Activated CD8-positive, alpha-beta T cell treated with anti-CD3 and anti-CD28 coated beads, Interleukin-2, amount 10 ng/mL, durations not matched to agents 7 days and 5 days (primary cell): ENCODE measurements around the gene LY86. TPM values are rescaled to one million over a fixed set of nuclear protein-coding genes. Genes with fewer than 3 reads are reported as not detected.

Experiments
- ATAC-seq: fragments of 150-1000 bp; cut with Tn5 transposase; one replicate; pipeline ENCODE4 v1.10.0; 2021; ENCODE audit warnings: moderate library complexity
- CTCF ChIA-PET: fragments of 350-600 bp; sonication (Branson Sonifier 250); formaldehyde crosslinking; loops from one replicate; lab custom pipeline; 2021; ENCODE audit warnings: antibody characterized with exemption; lab: Charles Lee
- POLR2A ChIA-PET: fragments of 350-600 bp; sonication (Branson Sonifier 250); formaldehyde crosslinking; loops from one replicate; lab custom pipeline; 2021; ENCODE audit warnings: antibody characterized with exemption; lab: Charles Lee
- DNase-seq: peaks from one replicate; pipeline ENCODE4 v3.0.0-alpha.2; 2020
- H3K27ac Mint-ChIP-seq: one replicate; pipeline ENCODE4 v1.8.0; 2021; ENCODE audit warnings: mild to moderate bottlenecking, mixed read lengths
- H3K27me3 Mint-ChIP-seq: one replicate; pipeline ENCODE4 v1.8.0; 2021; ENCODE audit warnings: low read depth, mixed read lengths
- H3K36me3 Mint-ChIP-seq: one replicate; pipeline ENCODE4 v1.8.0; 2021; ENCODE audit warnings: low read depth, mixed read lengths
- H3K4me1 Mint-ChIP-seq: one replicate; pipeline ENCODE4 v1.8.0; 2021; ENCODE audit warnings: low read depth, mixed read lengths
- H3K4me3 Mint-ChIP-seq: one replicate; pipeline ENCODE4 v1.8.0; 2021; ENCODE audit warnings: mild to moderate bottlenecking, mixed read lengths
- H3K9me3 Mint-ChIP-seq: one replicate; pipeline ENCODE4 v1.8.0; 2022; ENCODE audit warnings: mixed read lengths; ENCODE audit not compliant: insufficient read depth
- total RNA-seq, 2 experiments: library from RNA; stranded (reverse); gene quantifications; one replicate each; pipeline ENCODE4 v1.2.3, GENCODE V29; 2021

Gene LY86
- total RNA-seq, 2 experiments from 2014 or later, result 1.9 to 2.9 TPM

GRCh38 chr6:6587696-6588063 lies 840 bp upstream of the LY86 start:
- ChIA-PET CTCF (interaction anchor here (1.0 to 1.6 kb wide), 2 partner anchors 23 to 89 kb away, joined by 3 to 5 read pairs; no protein-coding TSS in a partner anchor), POLR2A (no interaction called here)
- H3K4me3 Mint-ChIP-seq, result peak overlapping the region; percentile 70
- peaks cover 9% of the 10 kb centered on the region for H3K9me3 Mint-ChIP-seq
- H3K27ac Mint-ChIP-seq, result peak overlapping the region; percentile 91
- DNase-seq (no peak), ATAC-seq (no peak)
- peaks cover 21% of the 10 kb centered on the region for H3K36me3 Mint-ChIP-seq
- H3K4me1 Mint-ChIP-seq, result peaks cover 69% of the 10 kb centered on the region
- no peaks in the 10 kb centered on the region for H3K27me3 Mint-ChIP-seq

- ChIA-PET CTCF (interaction anchor here (0.7 to 1.4 kb wide), 4 partner anchors 8 to 57 kb away, joined by 3 to 5 read pairs (median 4); no protein-coding TSS in a partner anchor), POLR2A (interaction anchor here (0.9 to 1.3 kb wide), 3 partner anchors 10 to 69 kb away, joined by 3 to 7 read pairs (median 4); no protein-coding TSS in a partner anchor)
- Mint-ChIP-seq H3K27me3 (no peaks in the 10 kb centered on the region), H3K27ac (peak overlapping the region; percentile 91), H3K36me3 (peaks cover 25% of the 10 kb centered on the region), H3K9me3 (peaks cover 4% of the 10 kb centered on the region), H3K4me3 (peak overlapping the region; percentile 70), H3K4me1 (peaks cover 72% of the 10 kb centered on the region)
- ATAC-seq (peak; percentile 42), DNase-seq (peak; percentile 39)
Observed at GRCh38 chr6:6588924-6589709, 597 bp downstream of the LY86 start.

GRCh38 chr6:6590530-6590929 lies 2.0 kb downstream of the LY86 start:
- no peak for ATAC-seq
- Mint-ChIP-seq H3K27ac (no peak overlapping the region), H3K27me3 (no peaks in the 10 kb centered on the region), H3K4me3 (no peak overlapping the region), H3K4me1 (peaks cover 66% of the 10 kb centered on the region), H3K36me3 (peaks cover 26% of the 10 kb centered on the region), H3K9me3 (peaks cover 9% of the 10 kb centered on the region)
- POLR2A ChIA-PET, result no interaction called here
- CTCF ChIA-PET, result no interaction called here
- no peak for DNase-seq

GRCh38 chr6:6591778-6592465 lies 3.4 kb downstream of the LY86 start:
- peaks cover 9% of the 10 kb centered on the region for H3K9me3 Mint-ChIP-seq
- CTCF ChIA-PET, result no interaction called here
- no peak for ATAC-seq
- no peaks in the 10 kb centered on the region for H3K27me3 Mint-ChIP-seq
- H3K4me3 Mint-ChIP-seq, result no peak overlapping the region
- POLR2A ChIA-PET, result interaction anchor here (1.0 kb wide), 1 partner anchor 14 kb away, joined by 4 read pairs; no protein-coding TSS in a partner anchor
- H3K4me1 Mint-ChIP-seq, result peaks cover 73% of the 10 kb centered on the region
- DNase-seq, result no peak
- H3K36me3 Mint-ChIP-seq, result peaks cover 31% of the 10 kb centered on the region
- H3K27ac Mint-ChIP-seq, result peak overlapping the region; percentile 73

GRCh38 chr6:6592826-6593475 lies 4.4 kb downstream of the LY86 start:
- peaks cover 33% of the 10 kb centered on the region for H3K36me3 Mint-ChIP-seq
- H3K9me3 Mint-ChIP-seq, result peaks cover 9% of the 10 kb centered on the region
- DNase-seq, result no peak
- H3K27ac Mint-ChIP-seq, result peak overlapping the region; percentile 73
- ChIA-PET CTCF (no interaction called here), POLR2A (interaction anchor here (0.6 kb wide), 1 partner anchor 45 kb away, joined by 3 read pairs; no protein-coding TSS in a partner anchor)
- H3K4me1 Mint-ChIP-seq, result peaks cover 65% of the 10 kb centered on the region
- H3K4me3 Mint-ChIP-seq, result no peak overlapping the region
- no peaks in the 10 kb centered on the region for H3K27me3 Mint-ChIP-seq
- no peak for ATAC-seq

- ChIA-PET CTCF (no interaction called here), POLR2A (interaction anchor here (0.7 kb wide), 1 partner anchor 61 kb away, joined by 3 read pairs; no protein-coding TSS in a partner anchor)
- peaks cover 9% of the 10 kb centered on the region for H3K9me3 Mint-ChIP-seq
- H3K4me1 Mint-ChIP-seq, result peaks cover 57% of the 10 kb centered on the region
- DNase-seq (no peak), ATAC-seq (no peak)
- no peak overlapping the region for H3K4me3 Mint-ChIP-seq
- peaks cover 33% of the 10 kb centered on the region for H3K36me3 Mint-ChIP-seq
- no peak overlapping the region for H3K27ac Mint-ChIP-seq
- no peaks in the 10 kb centered on the region for H3K27me3 Mint-ChIP-seq
Observed at GRCh38 chr6:6593867-6594468, 5.4 kb downstream of the LY86 start.

GRCh38 chr6:6595025-6595424 lies 6.5 kb downstream of the LY86 start:
- ATAC-seq (no peak), DNase-seq (no peak)
- no peaks in the 10 kb centered on the region for H3K27me3 Mint-ChIP-seq
- peaks cover 33% of the 10 kb centered on the region for H3K36me3 Mint-ChIP-seq
- no peak overlapping the region for H3K27ac Mint-ChIP-seq
- no peak overlapping the region for H3K4me3 Mint-ChIP-seq
- H3K4me1 Mint-ChIP-seq, result peaks cover 57% of the 10 kb centered on the region
- ChIA-PET CTCF (no interaction called here), POLR2A (no interaction called here)
- H3K9me3 Mint-ChIP-seq, result peaks cover 9% of the 10 kb centered on the region

- peaks cover 56% of the 10 kb centered on the region for H3K4me1 Mint-ChIP-seq
- H3K27ac Mint-ChIP-seq, result no peak overlapping the region
- peaks cover 9% of the 10 kb centered on the region for H3K9me3 Mint-ChIP-seq
- no peak for ATAC-seq
- ChIA-PET CTCF (interaction anchor here (1.3 to 1.6 kb wide), 2 partner anchors 13 to 14 kb away, joined by 3 to 4 read pairs; no protein-coding TSS in a partner anchor), POLR2A (no interaction called here)
- no peaks in the 10 kb centered on the region for H3K27me3 Mint-ChIP-seq
- DNase-seq, result no peak
- no peak overlapping the region for H3K4me3 Mint-ChIP-seq
- H3K36me3 Mint-ChIP-seq, result peaks cover 33% of the 10 kb centered on the region
Observed at GRCh38 chr6:6595952-6596351, 7.4 kb downstream of the LY86 start.

GRCh38 chr6:6596529-6597328 lies 8.2 kb downstream of the LY86 start:
- ChIA-PET POLR2A (no interaction called here), CTCF (interaction anchor here (1.3 to 1.6 kb wide), 2 partner anchors 12 to 14 kb away, joined by 3 to 4 read pairs; no protein-coding TSS in a partner anchor)
- H3K36me3 Mint-ChIP-seq, result peaks cover 30% of the 10 kb centered on the region
- H3K9me3 Mint-ChIP-seq, result peaks cover 9% of the 10 kb centered on the region
- H3K4me1 Mint-ChIP-seq, result peaks cover 49% of the 10 kb centered on the region
- H3K27ac Mint-ChIP-seq, result peak overlapping the region; percentile 44
- peak; percentile 27 for ATAC-seq
- H3K4me3 Mint-ChIP-seq, result no peak overlapping the region
- DNase-seq, result peak; percentile 28
- no peaks in the 10 kb centered on the region for H3K27me3 Mint-ChIP-seq

- CTCF ChIA-PET, result interaction anchor here (1.6 kb wide), 1 partner anchor 11 kb away, joined by 4 read pairs; no protein-coding TSS in a partner anchor
- Mint-ChIP-seq H3K4me3 (no peak overlapping the region), H3K36me3 (peaks cover 28% of the 10 kb centered on the region), H3K27ac (no peak overlapping the region), H3K4me1 (peaks cover 40% of the 10 kb centered on the region), H3K27me3 (no peaks in the 10 kb centered on the region), H3K9me3 (peaks cover 6% of the 10 kb centered on the region)
- ATAC-seq, result no peak
- POLR2A ChIA-PET, result no interaction called here
- DNase-seq, result no peak
Observed at GRCh38 chr6:6597682-6598081, 9.2 kb downstream of the LY86 start.
